ENCODE measurements around the gene VWCE. TPM values are rescaled to one million over a fixed set of nuclear protein-coding genes. Genes with fewer than 3 reads are reported as not detected.
A peak's percentile ranks its signal among the peaks of the same experiment; 100 is the strongest.

VWCE gene
- total and polyA plus RNA-seq, 9 of the 15 experiments (the other 6 are each of a cell fraction or from before 2014, with no cell fraction given), result 0.06 to 1.6 (median 0.63) TPM; not detected in 1

GRCh38 chr11:61336171-61336935, 41.2 kb upstream of the VWCE start (continued):
- TF ChIP-seq GTF2E2 (tag; IDR thresholded peaks at IDR 0.05) (no peak), LARP7 (IDR thresholded peaks at IDR 0.05) (no peak), BMI1 (IDR thresholded peaks at IDR 0.05; ENCODE audit: low read length) (no peak), ZNF23 (CRISPR knock-in tag; IDR thresholded peaks at IDR 0.05) (no peak), NCOA1 (IDR thresholded peaks at IDR 0.05; ENCODE audit: low read depth) (no peak), CBX8 (IDR thresholded peaks at IDR 0.05; ENCODE audit: borderline replicate concordance, extremely low read depth, low read depth, low read length, poor library complexity, severe bottlenecking) (no peak), CREBBP (IDR thresholded peaks at IDR 0.05; ENCODE audit: low read depth, low read length) (no peak), LCOR (CRISPR knock-in tag; IDR thresholded peaks at IDR 0.05) (peak; percentile 79), ZC3H8 (IDR thresholded peaks at IDR 0.05) (no peak), NFIC (IDR thresholded peaks at IDR 0.05) (no peak; the same call in 1 of the 2 replicates), POLR3A (IDR thresholded peaks at IDR 0.05; ENCODE audit: borderline replicate concordance, extremely low read depth, insufficient read depth, insufficient read length) (no peak), TCF3 (CRISPR knock-in tag; IDR thresholded peaks at IDR 0.05) (peak; percentile 32; the same call in 1 of the 2 replicates), ETV5 (CRISPR knock-in tag; IDR thresholded peaks at IDR 0.05; ENCODE audit: low read depth) (peak; percentile 88), ZNF778 (CRISPR knock-in tag; IDR thresholded peaks at IDR 0.05) (no peak), PPARD (CRISPR knock-in tag; IDR thresholded peaks at IDR 0.05) (no peak)
- TF ChIP-seq, protein P1, sequence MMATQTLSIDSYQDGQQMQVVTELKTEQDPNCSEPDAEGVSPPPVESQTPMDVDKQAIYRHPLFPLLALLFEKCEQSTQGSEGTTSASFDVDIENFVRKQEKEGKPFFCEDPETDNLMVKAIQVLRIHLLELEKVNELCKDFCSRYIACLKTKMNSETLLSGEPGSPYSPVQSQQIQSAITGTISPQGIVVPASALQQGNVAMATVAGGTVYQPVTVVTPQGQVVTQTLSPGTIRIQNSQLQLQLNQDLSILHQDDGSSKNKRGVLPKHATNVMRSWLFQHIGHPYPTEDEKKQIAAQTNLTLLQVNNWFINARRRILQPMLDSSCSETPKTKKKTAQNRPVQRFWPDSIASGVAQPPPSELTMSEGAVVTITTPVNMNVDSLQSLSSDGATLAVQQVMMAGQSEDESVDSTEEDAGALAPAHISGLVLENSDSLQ (IDR thresholded peaks at IDR 0.05), result no peak
- TF ChIP-seq, protein P2, sequence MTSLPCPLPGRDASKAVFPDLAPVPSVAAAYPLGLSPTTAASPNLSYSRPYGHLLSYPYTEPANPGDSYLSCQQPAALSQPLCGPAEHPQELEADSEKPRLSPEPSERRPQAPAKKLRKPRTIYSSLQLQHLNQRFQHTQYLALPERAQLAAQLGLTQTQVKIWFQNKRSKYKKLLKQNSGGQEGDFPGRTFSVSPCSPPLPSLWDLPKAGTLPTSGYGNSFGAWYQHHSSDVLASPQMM (CRISPR knock-in tag; IDR thresholded peaks at IDR 0.05), result no peak
- TF ChIP-seq, protein P3, sequence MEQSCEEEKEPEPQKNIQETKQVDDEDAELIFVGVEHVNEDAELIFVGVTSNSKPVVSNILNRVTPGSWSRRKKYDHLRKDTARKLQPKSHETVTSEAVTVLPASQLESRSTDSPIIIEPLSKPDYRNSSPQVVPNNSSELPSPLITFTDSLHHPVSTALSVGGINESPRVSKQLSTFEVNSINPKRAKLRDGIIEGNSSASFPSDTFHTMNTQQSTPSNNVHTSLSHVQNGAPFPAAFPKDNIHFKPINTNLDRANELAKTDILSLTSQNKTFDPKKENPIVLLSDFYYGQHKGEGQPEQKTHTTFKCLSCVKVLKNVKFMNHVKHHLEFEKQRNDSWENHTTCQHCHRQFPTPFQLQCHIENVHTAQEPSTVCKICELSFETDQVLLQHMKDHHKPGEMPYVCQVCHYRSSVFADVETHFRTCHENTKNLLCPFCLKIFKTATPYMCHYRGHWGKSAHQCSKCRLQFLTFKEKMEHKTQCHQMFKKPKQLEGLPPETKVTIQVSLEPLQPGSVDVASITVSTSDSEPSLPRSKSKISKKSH (CRISPR knock-in tag; IDR thresholded peaks at IDR 0.05), result no peak
- TF ChIP-seq, protein P4, sequence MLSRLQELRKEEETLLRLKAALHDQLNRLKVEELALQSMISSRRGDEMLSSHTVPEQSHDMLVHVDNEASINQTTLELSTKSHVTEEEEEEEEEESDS (CRISPR knock-in tag; IDR thresholded peaks at IDR 0.05), result no peak
- TF ChIP-seq, protein P5, sequence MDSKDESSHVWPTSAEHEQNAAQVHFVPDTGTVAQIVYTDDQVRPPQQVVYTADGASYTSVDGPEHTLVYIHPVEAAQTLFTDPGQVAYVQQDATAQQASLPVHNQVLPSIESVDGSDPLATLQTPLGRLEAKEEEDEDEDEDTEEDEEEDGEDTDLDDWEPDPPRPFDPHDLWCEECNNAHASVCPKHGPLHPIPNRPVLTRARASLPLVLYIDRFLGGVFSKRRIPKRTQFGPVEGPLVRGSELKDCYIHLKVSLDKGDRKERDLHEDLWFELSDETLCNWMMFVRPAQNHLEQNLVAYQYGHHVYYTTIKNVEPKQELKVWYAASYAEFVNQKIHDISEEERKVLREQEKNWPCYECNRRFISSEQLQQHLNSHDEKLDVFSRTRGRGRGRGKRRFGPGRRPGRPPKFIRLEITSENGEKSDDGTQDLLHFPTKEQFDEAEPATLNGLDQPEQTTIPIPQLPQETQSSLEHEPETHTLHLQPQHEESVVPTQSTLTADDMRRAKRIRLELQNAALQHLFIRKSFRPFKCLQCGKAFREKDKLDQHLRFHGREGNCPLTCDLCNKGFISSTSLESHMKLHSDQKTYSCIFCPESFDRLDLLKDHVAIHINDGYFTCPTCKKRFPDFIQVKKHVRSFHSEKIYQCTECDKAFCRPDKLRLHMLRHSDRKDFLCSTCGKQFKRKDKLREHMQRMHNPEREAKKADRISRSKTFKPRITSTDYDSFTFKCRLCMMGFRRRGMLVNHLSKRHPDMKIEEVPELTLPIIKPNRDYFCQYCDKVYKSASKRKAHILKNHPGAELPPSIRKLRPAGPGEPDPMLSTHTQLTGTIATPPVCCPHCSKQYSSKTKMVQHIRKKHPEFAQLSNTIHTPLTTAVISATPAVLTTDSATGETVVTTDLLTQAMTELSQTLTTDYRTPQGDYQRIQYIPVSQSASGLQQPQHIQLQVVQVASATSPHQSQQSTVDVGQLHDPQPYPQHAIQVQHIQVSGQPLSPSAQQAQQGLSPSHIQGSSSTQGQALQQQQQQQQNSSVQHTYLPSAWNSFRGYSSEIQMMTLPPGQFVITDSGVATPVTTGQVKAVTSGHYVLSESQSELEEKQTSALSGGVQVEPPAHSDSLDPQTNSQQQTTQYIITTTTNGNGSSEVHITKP (IDR thresholded peaks at IDR 0.05; ENCODE audit: partially characterized antibody), result peak; percentile 16
